Chondrocyte (in vitro differentiated cells): ENCODE data around the gene RTN4IP1. TPM values are rescaled to one million over a fixed set of nuclear protein-coding genes. Genes with fewer than 3 reads are reported as not detected.
A peak's percentile ranks its signal among the peaks of the same experiment; 100 is the strongest.

Experiments
- DNase-seq: peaks from one replicate; pipeline ENCODE4 v3.0.0; 2021; ENCODE audit warnings: mixed read lengths, low spot score
- H3K27ac Mint-ChIP-seq: one replicate; pipeline ENCODE4 v1.8.0; 2021; ENCODE audit warnings: mild to moderate bottlenecking, moderate library complexity, mixed read lengths; ENCODE audit not compliant: unreplicated experiment
- H3K27me3 Mint-ChIP-seq: 2 replicates; pipeline ENCODE4 v1.8.0; 2021; ENCODE audit warnings: low read depth, mixed read lengths
- H3K36me3 Mint-ChIP-seq: 2 replicates; pipeline ENCODE4 v1.8.0; 2021; ENCODE audit warnings: low read depth, mixed read lengths
- H3K4me1 Mint-ChIP-seq: 2 replicates; pipeline ENCODE4 v1.8.0; 2021; ENCODE audit warnings: low read depth, mild to moderate bottlenecking, mixed read lengths
- H3K4me3 Mint-ChIP-seq: one replicate; pipeline ENCODE4 v1.8.0; 2021; ENCODE audit warnings: mild to moderate bottlenecking, moderate library complexity, mixed read lengths; ENCODE audit not compliant: unreplicated experiment
- H3K9me3 Mint-ChIP-seq: 2 replicates; pipeline ENCODE4 v1.8.0; 2021; ENCODE audit warnings: low read depth, mixed read lengths
- total RNA-seq: library from RNA; stranded (reverse); gene quantifications from 3 replicates; pipeline ENCODE4 v1.2.1, GENCODE V29; 2021
- TF ChIP-seq, protein P1 (sequence below): fragments of 200-600 bp; sonication (generic); IDR thresholded peaks from 2 replicates; pipeline ENCODE4 v1.5.0; 2021; ENCODE audit warnings: antibody characterized with exemption, mild to moderate bottlenecking, moderate library complexity

RTN4IP1 gene
- total RNA-seq, 1 donor from 2014 or later: 3.7 TPM

DNA sequence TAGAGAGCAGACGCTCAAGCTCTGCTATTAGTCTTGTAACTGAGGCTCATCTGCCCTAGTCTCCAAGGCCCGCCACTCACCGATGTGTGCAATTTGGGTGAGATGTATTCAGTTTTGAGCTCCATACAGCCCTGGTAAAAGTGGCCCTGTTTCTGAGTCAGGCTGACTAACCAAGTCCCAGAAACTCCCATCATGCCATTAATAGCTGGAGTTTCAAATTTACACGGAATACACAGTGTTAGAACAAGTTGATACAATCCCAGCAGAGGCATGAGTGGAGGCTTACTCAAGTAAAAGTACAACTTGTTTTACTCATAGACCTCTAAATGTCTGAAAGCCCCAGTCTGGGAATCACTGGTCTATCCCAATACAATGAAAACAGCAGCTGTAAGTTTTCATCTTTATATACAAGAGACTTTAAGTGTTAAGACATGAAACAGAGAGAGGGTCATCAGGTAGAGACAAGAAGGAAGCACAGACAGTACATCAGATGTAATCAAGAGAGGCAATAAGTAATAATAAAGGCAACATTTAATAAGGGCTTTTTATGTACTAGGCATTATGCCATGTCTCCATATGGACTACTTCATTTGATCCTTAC lies 42.4 kb downstream of the RTN4IP1 start:
- H3K9me3 Mint-ChIP-seq: no peaks in the 10 kb centered on the region
- no peak for DNase-seq
- H3K4me1 Mint-ChIP-seq: peaks cover 27% of the 10 kb centered on the region
- no peaks in the 10 kb centered on the region for H3K27me3 Mint-ChIP-seq
- H3K4me3 Mint-ChIP-seq: no peak overlapping the region
- H3K27ac Mint-ChIP-seq: no peak overlapping the region
- TF ChIP-seq, protein P1, sequence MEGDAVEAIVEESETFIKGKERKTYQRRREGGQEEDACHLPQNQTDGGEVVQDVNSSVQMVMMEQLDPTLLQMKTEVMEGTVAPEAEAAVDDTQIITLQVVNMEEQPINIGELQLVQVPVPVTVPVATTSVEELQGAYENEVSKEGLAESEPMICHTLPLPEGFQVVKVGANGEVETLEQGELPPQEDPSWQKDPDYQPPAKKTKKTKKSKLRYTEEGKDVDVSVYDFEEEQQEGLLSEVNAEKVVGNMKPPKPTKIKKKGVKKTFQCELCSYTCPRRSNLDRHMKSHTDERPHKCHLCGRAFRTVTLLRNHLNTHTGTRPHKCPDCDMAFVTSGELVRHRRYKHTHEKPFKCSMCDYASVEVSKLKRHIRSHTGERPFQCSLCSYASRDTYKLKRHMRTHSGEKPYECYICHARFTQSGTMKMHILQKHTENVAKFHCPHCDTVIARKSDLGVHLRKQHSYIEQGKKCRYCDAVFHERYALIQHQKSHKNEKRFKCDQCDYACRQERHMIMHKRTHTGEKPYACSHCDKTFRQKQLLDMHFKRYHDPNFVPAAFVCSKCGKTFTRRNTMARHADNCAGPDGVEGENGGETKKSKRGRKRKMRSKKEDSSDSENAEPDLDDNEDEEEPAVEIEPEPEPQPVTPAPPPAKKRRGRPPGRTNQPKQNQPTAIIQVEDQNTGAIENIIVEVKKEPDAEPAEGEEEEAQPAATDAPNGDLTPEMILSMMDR: no peak
- peaks cover 8% of the 10 kb centered on the region for H3K36me3 Mint-ChIP-seq

DNA sequence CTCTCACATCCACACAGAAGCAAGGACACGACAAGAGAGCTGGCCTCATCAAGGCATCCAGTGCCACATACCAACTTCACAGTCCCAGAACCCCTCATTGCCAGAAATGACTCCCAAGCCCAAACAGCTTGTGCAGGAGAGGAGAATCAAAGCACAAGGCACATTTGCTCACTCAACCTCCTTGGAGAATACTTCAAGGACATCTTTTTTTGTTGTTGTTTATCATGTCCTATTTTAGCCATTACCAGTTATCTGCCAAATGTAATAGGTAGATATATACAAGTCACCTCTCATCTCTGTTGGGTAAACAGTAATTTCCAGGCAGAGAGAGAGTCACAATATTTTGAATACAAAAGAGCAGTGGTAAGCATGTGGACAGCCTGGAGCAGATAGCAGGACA lies 47.8 kb downstream of the RTN4IP1 start:
- Mint-ChIP-seq H3K27ac (no peak overlapping the region), H3K36me3 (peaks cover 6% of the 10 kb centered on the region), H3K4me1 (peaks cover 7% of the 10 kb centered on the region), H3K27me3 (no peaks in the 10 kb centered on the region), H3K9me3 (no peaks in the 10 kb centered on the region), H3K4me3 (no peak overlapping the region)
- no peak for DNase-seq
- TF ChIP-seq, protein P1: no peak

DNA sequence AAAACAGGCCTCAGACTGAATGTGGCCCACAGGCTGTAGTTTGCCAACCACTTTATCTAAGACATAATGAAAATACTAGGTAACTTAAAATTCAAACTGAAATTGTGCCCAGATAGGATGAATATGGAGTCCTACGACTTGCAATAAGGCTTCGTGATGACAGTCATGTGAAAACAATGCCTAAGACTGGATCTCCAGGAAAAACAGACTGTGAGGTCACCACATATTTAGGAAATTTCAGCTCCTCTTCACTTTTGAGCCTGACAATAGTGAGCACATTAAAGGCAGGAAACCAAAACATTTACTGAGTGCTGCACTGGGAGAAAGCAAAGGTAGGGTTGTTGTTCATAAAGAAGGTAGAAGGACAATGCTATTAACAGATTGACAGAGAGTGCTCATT lies 50.0 kb downstream of the RTN4IP1 start:
- Mint-ChIP-seq H3K4me1 (peaks cover 7% of the 10 kb centered on the region), H3K4me3 (no peak overlapping the region), H3K36me3 (peaks cover 9% of the 10 kb centered on the region), H3K27me3 (no peaks in the 10 kb centered on the region), H3K27ac (no peak overlapping the region), H3K9me3 (no peaks in the 10 kb centered on the region)
- no peak for DNase-seq
- TF ChIP-seq, protein P1: no peak

DNA sequence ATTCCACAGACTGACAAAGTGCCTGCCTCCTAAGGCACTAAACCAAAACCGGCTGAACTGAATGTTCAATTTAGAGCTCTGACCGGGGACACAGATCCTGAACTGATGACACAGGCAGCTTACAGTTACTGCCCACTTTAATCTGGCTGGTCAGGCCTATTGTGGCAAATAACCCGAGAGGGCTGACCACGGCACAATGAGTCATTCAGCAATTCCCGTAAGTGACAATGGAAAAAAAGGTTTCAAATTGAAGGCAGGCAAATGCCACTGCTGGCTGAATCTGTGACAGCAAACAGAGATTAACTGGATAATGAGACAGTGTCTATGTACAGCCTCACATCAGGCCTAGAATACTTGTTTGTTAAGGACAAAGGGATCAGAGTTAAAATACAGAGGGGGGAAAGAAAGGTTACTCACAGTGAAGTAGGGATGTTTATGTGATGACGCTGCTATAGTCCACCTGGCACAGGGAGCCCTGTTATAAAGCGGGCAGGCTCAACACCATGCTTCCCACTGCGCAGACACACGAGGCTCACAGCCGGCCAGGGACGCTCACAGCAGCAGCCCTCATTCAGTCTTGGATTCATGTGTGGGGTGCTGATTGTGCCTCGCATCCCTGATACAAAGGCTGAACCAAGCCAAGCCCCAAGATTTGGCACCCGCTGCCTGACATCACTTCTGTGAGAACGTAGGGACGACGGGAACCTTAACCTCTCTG lies 54.4 kb downstream of the RTN4IP1 start:
- Mint-ChIP-seq H3K4me1 (peaks cover 7% of the 10 kb centered on the region), H3K36me3 (peaks cover 9% of the 10 kb centered on the region), H3K27ac (peak overlapping the region; percentile 46), H3K27me3 (no peaks in the 10 kb centered on the region), H3K4me3 (no peak overlapping the region), H3K9me3 (no peaks in the 10 kb centered on the region)
- TF ChIP-seq, protein P1: no peak
- no peak for DNase-seq

DNA sequence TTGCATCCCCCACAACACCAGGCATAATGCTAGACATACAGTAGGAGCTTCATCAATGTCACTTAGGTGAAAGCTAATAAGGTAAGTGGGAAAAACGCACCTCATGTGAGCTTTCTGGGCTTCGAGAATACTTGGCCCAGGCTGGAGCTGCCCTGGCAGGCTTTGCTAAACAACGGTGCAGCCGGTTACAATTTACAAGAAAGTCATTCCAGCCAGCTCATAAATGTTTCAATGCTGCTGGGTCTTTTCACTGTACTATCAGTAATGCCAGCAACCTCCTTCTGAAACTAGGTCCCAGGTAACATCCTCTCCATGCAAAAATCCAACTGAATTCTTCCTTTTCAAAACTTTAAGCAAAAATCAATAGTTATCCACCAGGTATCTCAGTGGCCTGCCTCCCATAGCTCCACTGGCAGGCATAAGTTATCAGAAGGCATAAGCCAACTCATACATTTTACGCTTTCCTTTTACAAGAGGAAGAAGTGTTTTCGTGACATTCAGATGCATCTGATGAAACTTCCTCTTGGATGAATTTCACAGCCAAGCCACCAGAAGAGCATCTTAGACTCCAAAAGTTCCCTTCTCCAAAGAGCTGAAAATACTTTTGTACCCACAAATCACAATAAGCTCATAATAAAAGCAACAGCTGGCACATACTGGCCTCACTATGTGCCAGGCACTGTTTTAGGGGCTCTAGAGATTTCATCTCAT lies 56.3 kb downstream of the RTN4IP1 start:
- Mint-ChIP-seq H3K27ac (no peak overlapping the region), H3K4me3 (no peak overlapping the region), H3K27me3 (no peaks in the 10 kb centered on the region), H3K36me3 (peaks cover 9% of the 10 kb centered on the region), H3K9me3 (no peaks in the 10 kb centered on the region), H3K4me1 (peaks cover 7% of the 10 kb centered on the region)
- TF ChIP-seq, protein P1: no peak
- no peak for DNase-seq
